ENCODE measurements around the gene MYH15. TPM values are rescaled to one million over a fixed set of nuclear protein-coding genes. Genes with fewer than 3 reads are reported as not detected.

The MYH15 gene
- total RNA-seq, 1 donor from 2014 or later, result 0.09 TPM

- H3K36me3 Mint-ChIP-seq (ENCODE audit: low read depth), result no peaks in the 10 kb centered on the region
- CTCF ChIA-PET, result no interaction called here
- no peak for TF ChIP-seq CTCF (IDR thresholded peaks at IDR 0.05)
- POLR2A ChIA-PET, result no interaction called here
- H3K27ac Mint-ChIP-seq, result no peak overlapping the region
- no peaks in the 10 kb centered on the region for H3K9me3 Mint-ChIP-seq
- intact Hi-C loops (cut with micrococcal nuclease), result no loop called here
- DNase-seq, result no peak
- no peak for ATAC-seq (ENCODE audit: low read depth)
- H3K4me1 Mint-ChIP-seq, result peaks cover 11% of the 10 kb centered on the region
- peaks cover 2% of the 10 kb centered on the region for H3K27me3 Mint-ChIP-seq
- no peak overlapping the region for H3K4me3 Mint-ChIP-seq
Measured at GRCh38 chr3:108525256-108525655, 14.9 kb upstream of the MYH15 start.

DNA sequence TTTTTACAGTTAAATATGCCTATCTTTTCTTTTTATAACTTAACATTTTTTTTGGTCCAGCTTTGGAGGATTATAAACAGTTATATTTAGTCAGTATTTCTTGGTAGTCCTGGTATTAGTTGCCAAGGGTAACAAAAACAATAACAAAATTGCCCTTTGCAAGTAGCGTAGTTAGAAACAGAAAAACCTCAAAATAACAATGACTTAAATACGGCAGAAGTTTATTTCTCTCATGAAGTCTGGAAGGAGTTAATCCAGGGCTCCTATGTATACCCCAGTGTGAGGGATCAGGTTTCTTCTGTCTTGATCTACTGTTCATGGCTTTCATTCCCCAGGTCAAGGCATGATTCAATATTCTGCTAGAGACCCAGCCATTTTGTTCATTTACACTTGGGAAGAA, 14.1 kb upstream of the MYH15 start:
- DNase-seq (no peak), ATAC-seq (ENCODE audit: low read depth) (no peak)
- Mint-ChIP-seq H3K4me3 (no peak overlapping the region), H3K4me1 (peaks cover 11% of the 10 kb centered on the region), H3K9me3 (no peaks in the 10 kb centered on the region), H3K27me3 (no peaks in the 10 kb centered on the region), H3K27ac (no peak overlapping the region), H3K36me3 (ENCODE audit: low read depth) (no peaks in the 10 kb centered on the region)
- intact Hi-C loops (cut with micrococcal nuclease), result no loop called here
- TF ChIP-seq CTCF (IDR thresholded peaks at IDR 0.05), result no peak
- CTCF ChIA-PET, result no interaction called here
- POLR2A ChIA-PET, result no interaction called here

DNA sequence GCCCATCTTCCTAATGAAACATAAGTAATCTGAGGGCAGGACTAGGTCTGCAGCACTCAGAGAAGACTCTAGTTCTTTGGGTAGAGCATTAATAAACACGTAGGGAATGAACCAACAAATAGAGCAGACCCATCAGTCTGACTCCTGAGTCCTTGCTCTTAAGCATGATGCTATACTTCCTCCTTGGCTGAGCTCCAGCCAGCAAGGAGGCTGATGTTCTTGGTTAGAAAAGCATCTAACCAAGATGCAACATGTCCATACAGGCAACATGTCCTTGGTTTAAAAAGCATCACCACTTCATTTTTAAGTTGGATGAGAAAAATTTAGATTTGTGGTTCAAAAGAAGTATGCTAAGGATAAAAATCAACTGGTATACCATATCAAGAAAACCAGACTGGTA, 8.5 kb upstream of the MYH15 start:
- ChIA-PET POLR2A (no interaction called here), CTCF (no interaction called here)
- ATAC-seq (ENCODE audit: low read depth) (no peak), DNase-seq (no peak)
- no peak overlapping the region for H3K27ac Mint-ChIP-seq
- intact Hi-C loops (cut with micrococcal nuclease), result no loop called here
- H3K27me3 Mint-ChIP-seq, result no peaks in the 10 kb centered on the region
- no peaks in the 10 kb centered on the region for H3K4me1 Mint-ChIP-seq
- no peaks in the 10 kb centered on the region for H3K36me3 Mint-ChIP-seq (ENCODE audit: low read depth)
- no peak overlapping the region for H3K4me3 Mint-ChIP-seq
- H3K9me3 Mint-ChIP-seq, result no peaks in the 10 kb centered on the region
- no peak for TF ChIP-seq CTCF (IDR thresholded peaks at IDR 0.05)

GRCh38 chr3:108516881-108517280, 6.5 kb upstream of the MYH15 start:
- DNase-seq (no peak), ATAC-seq (ENCODE audit: low read depth) (no peak)
- Mint-ChIP-seq H3K4me3 (no peak overlapping the region), H3K27ac (no peak overlapping the region), H3K27me3 (no peaks in the 10 kb centered on the region), H3K36me3 (ENCODE audit: low read depth) (no peaks in the 10 kb centered on the region), H3K4me1 (no peaks in the 10 kb centered on the region), H3K9me3 (no peaks in the 10 kb centered on the region)
- TF ChIP-seq CTCF (IDR thresholded peaks at IDR 0.05), result no peak
- ChIA-PET CTCF (no interaction called here), POLR2A (no interaction called here)
- intact Hi-C loops (cut with micrococcal nuclease), result no loop called here

GRCh38 chr3:108513961-108514360, 3.6 kb upstream of the MYH15 start:
- CTCF ChIA-PET, result no interaction called here
- no peak for ATAC-seq (ENCODE audit: low read depth)
- TF ChIP-seq CTCF (IDR thresholded peaks at IDR 0.05), result no peak
- no peaks in the 10 kb centered on the region for H3K4me1 Mint-ChIP-seq
- no peak overlapping the region for H3K27ac Mint-ChIP-seq
- POLR2A ChIA-PET, result no interaction called here
- intact Hi-C loops (cut with micrococcal nuclease), result no loop called here
- H3K36me3 Mint-ChIP-seq (ENCODE audit: low read depth), result no peaks in the 10 kb centered on the region
- H3K27me3 Mint-ChIP-seq, result no peaks in the 10 kb centered on the region
- H3K4me3 Mint-ChIP-seq, result no peak overlapping the region
- no peaks in the 10 kb centered on the region for H3K9me3 Mint-ChIP-seq
- no peak for DNase-seq
